Neuron (in vitro differentiated cells): ENCODE data around the gene HMCN1.
"Not testable (repeated sequence)": the region's sequence is repeated elsewhere in the genome, so short reads cannot be mapped to it uniquely, and the experiment has no call there.

Source experiments
- H2AFZ ChIP-seq: one replicate; pipeline ENCODE4 v1.6.1; 2013; ENCODE audit warnings: low read depth, mild to moderate bottlenecking, inconsistent platforms, low read length, moderate library complexity
- H3K27me3 ChIP-seq: one replicate; pipeline ENCODE4 v1.6.1; 2013; ENCODE audit warnings: low read length; ENCODE audit not compliant: insufficient read depth
- H3K36me3 ChIP-seq: one replicate; pipeline ENCODE4 v1.6.1; 2013; ENCODE audit warnings: low read length; ENCODE audit not compliant: insufficient read depth
- H3K4me1 ChIP-seq: one replicate; pipeline ENCODE4 v1.6.1; 2013; ENCODE audit warnings: low read length; ENCODE audit not compliant: insufficient read depth
- H3K4me3 ChIP-seq: 2 replicates; pipeline ENCODE4 v1.5.1; 2013; ENCODE audit warnings: mild to moderate bottlenecking, low read length, moderate library complexity
- H3K9me3 ChIP-seq: one replicate; pipeline ENCODE4 v1.6.1; 2013; ENCODE audit warnings: low read length

HMCN1 gene

GRCh38 chr1:186178426-186179043, 444.3 kb downstream of the HMCN1 start:
- H3K36me3 ChIP-seq, result no peaks in the 10 kb centered on the region
- no peaks in the 10 kb centered on the region for H3K4me1 ChIP-seq
- no peaks in the 10 kb centered on the region for H3K9me3 ChIP-seq

GRCh38 chr1:186179231-186179630, 445.0 kb downstream of the HMCN1 start:
- no peak overlapping the region for H3K4me3 ChIP-seq
- H3K4me1 ChIP-seq, result no peaks in the 10 kb centered on the region
- no peak overlapping the region for H2AFZ ChIP-seq
- no peaks in the 10 kb centered on the region for H3K36me3 ChIP-seq
- no peaks in the 10 kb centered on the region for H3K27me3 ChIP-seq
- H3K9me3 ChIP-seq, result no peaks in the 10 kb centered on the region

More at GRCh38 chr1:186178426-186179043, 444.3 kb downstream of the HMCN1 start:
- Histone ChIP-seq H3K27me3 (no peaks in the 10 kb centered on the region), H2AFZ (no peak overlapping the region), H3K4me3 (no peak overlapping the region)

- Histone ChIP-seq H2AFZ (no peak overlapping the region), H3K9me3 (no peaks in the 10 kb centered on the region), H3K36me3 (no peaks in the 10 kb centered on the region), H3K4me3 (no peak overlapping the region), H3K4me1 (no peaks in the 10 kb centered on the region), H3K27me3 (no peaks in the 10 kb centered on the region)
These were observed 449.0 kb downstream of the HMCN1 start for GRCh38 chr1:186183219-186183618.

- no peaks in the 10 kb centered on the region for H3K27me3 ChIP-seq
- no peak overlapping the region for H3K4me3 ChIP-seq
These were observed 449.9 kb downstream of the HMCN1 start for GRCh38 chr1:186183970-186184628.

GRCh38 chr1:186186251-186186650, 452.1 kb downstream of the HMCN1 start:
- not testable (repeated sequence) for H2AFZ ChIP-seq, H3K27me3 ChIP-seq, H3K4me1 ChIP-seq, H3K9me3 ChIP-seq, H3K4me3 ChIP-seq, H3K36me3 ChIP-seq

More at GRCh38 chr1:186183970-186184628, 449.9 kb downstream of the HMCN1 start:
- no peaks in the 10 kb centered on the region for H3K4me1 ChIP-seq
- no peak overlapping the region for H2AFZ ChIP-seq
- H3K36me3 ChIP-seq, result no peaks in the 10 kb centered on the region
- no peaks in the 10 kb centered on the region for H3K9me3 ChIP-seq

DNA sequence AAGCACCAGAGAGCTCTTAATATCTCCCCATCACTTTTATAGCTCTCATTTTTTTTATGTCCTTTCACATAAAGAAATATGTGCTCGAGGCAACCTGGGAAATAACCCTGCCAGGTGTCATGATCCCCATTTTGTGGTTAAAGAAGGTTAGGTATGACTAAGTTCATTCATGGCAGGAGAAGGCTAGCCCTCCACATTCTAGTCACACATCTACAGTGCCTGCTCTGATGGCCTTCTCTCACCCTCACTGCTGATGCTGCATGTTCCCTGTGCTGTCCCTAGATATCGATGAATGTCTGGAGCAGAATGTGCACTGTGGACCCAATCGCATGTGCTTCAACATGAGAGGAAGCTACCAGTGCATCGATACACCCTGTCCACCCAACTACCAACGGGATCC, 453.4 kb downstream of the HMCN1 start:
- H3K4me3 ChIP-seq, result no peak overlapping the region
- no peak overlapping the region for H2AFZ ChIP-seq
- no peaks in the 10 kb centered on the region for H3K27me3 ChIP-seq
- H3K36me3 ChIP-seq, result no peaks in the 10 kb centered on the region
- no peaks in the 10 kb centered on the region for H3K4me1 ChIP-seq
- H3K9me3 ChIP-seq, result no peaks in the 10 kb centered on the region

- no peaks in the 10 kb centered on the region for H3K4me1 ChIP-seq
- no peaks in the 10 kb centered on the region for H3K36me3 ChIP-seq
- no peak overlapping the region for H2AFZ ChIP-seq
- H3K27me3 ChIP-seq, result no peaks in the 10 kb centered on the region
- no peak overlapping the region for H3K4me3 ChIP-seq
- no peaks in the 10 kb centered on the region for H3K9me3 ChIP-seq
These were observed 453.9 kb downstream of the HMCN1 start for GRCh38 chr1:186188004-186188539.

GRCh38 chr1:186188736-186189135, 454.5 kb downstream of the HMCN1 start:
- no peaks in the 10 kb centered on the region for H3K36me3 ChIP-seq
- H2AFZ ChIP-seq, result no peak overlapping the region
- no peaks in the 10 kb centered on the region for H3K9me3 ChIP-seq
- no peak overlapping the region for H3K4me3 ChIP-seq
- H3K4me1 ChIP-seq, result no peaks in the 10 kb centered on the region
- H3K27me3 ChIP-seq, result no peaks in the 10 kb centered on the region

DNA sequence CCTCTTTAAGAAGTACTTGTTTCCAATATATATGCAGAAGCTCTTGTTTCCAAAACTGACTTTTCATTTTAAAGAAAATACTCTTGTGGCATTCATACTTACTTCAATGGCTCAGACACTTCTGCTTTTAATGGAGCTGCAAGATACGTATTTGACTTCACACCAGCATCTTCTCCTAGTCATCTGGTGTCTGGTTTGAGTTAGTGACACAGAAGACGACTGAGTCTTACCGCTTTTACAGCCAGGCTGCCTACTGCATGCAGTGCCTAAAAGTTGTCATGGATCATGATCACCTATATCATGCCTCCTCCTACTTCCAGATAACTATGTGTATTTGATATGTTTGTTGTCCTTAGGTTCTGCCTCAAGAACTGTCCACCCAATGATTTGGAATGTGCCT, 455.0 kb downstream of the HMCN1 start:
- no peaks in the 10 kb centered on the region for H3K36me3 ChIP-seq

GRCh38 chr1:186191511-186191910, 457.3 kb downstream of the HMCN1 start:
- Histone ChIP-seq H3K9me3 (no peaks in the 10 kb centered on the region), H2AFZ (no peak overlapping the region), H3K4me1 (no peaks in the 10 kb centered on the region), H3K4me3 (no peak overlapping the region), H3K27me3 (no peaks in the 10 kb centered on the region), H3K36me3 (no peaks in the 10 kb centered on the region)

More for the DNA sequence above, 455.0 kb downstream of the HMCN1 start:
- no peaks in the 10 kb centered on the region for H3K9me3 ChIP-seq
- H3K4me3 ChIP-seq, result no peak overlapping the region
- no peaks in the 10 kb centered on the region for H3K4me1 ChIP-seq
- H3K27me3 ChIP-seq, result no peaks in the 10 kb centered on the region
- no peak overlapping the region for H2AFZ ChIP-seq

GRCh38 chr1:186193224-186193623, 459.0 kb downstream of the HMCN1 start:
- Histone ChIP-seq H3K4me1 (no peaks in the 10 kb centered on the region), H3K4me3 (no peak overlapping the region), H3K36me3 (no peaks in the 10 kb centered on the region), H2AFZ (no peak overlapping the region), H3K27me3 (no peaks in the 10 kb centered on the region), H3K9me3 (no peaks in the 10 kb centered on the region)

- H3K27me3 ChIP-seq, result peaks cover 2% of the 10 kb centered on the region
- H3K9me3 ChIP-seq, result no peaks in the 10 kb centered on the region
- no peak overlapping the region for H3K4me3 ChIP-seq
- H3K4me1 ChIP-seq, result no peaks in the 10 kb centered on the region
- no peaks in the 10 kb centered on the region for H3K36me3 ChIP-seq
- H2AFZ ChIP-seq, result no peak overlapping the region
These were observed 460.0 kb downstream of the HMCN1 start for GRCh38 chr1:186194107-186194756.

DNA sequence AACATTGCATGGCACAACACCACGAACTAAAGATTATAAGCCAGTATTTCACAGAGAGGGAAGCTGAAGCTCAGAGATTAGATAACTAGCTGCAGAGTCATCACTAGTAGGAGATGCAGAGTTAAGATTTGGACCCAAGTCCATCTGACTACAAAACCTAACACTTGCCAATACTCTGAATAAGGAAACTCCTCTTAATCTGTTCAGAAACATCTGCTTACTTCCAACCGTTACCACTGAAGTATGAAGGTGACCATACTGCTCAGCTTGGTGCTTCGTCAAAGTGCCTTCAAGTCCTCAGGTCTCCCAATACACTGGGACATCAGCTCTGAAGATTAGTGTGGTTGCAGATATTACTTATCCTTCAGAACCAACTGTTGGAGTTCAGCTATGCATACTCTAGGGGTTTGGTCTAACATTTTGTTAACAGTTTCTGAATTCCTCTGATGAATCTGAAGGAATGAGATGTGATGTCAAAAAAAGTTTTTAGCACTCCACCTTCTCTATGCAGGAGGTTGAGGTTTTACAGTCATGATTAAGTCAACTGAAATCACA, 461.3 kb downstream of the HMCN1 start:
- peaks cover 2% of the 10 kb centered on the region for H3K27me3 ChIP-seq
- H3K9me3 ChIP-seq, result no peaks in the 10 kb centered on the region
- no peaks in the 10 kb centered on the region for H3K4me1 ChIP-seq
- no peaks in the 10 kb centered on the region for H3K36me3 ChIP-seq
- H2AFZ ChIP-seq, result no peak overlapping the region
- H3K4me3 ChIP-seq, result no peak overlapping the region
